MM.1S (cell line): ENCODE measurements around the gene PLEKHG1.

Experiments
- EZH2 ChIP-seq: fragments of 300-600 bp; sonication (generic); optimal IDR thresholded peaks from 2 replicates; pipeline ENCODE3; 2017; ENCODE audit warnings: low read depth, mild to moderate bottlenecking, antibody characterized with exemption, low read length, mixed read lengths
- EZH2phosphoT487 ChIP-seq: fragments of 300-600 bp; sonication (generic); IDR thresholded peaks from 2 replicates; pipeline ENCODE4 v1.6.1; 2018; ENCODE audit warnings: antibody characterized with exemption, low read length
- TF ChIP-seq, protein P1 (sequence below): fragments of 300-600 bp; sonication (generic); IDR thresholded peaks from 2 replicates; pipeline ENCODE4 v1.5.1; 2016; ENCODE audit warnings: antibody characterized with exemption, low read length, mixed read lengths

DNA sequence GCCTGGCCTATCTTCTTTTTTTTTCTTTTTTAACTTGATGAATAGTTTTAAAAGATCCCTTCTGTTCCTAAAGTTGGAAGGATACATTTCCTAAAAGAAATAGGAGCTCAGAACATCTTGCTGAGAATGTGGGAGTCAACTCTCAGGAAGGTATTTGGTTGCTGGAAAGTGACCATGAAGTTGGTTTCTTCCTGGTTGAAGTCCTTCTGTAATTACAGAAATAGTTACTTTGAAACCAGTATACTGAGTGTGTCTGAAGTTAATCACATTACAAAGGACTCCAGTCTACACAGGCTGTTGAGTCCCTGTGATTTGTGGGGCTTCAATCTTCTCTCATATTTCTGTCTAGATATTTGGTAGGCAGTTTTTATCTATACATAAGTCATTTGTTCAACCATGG is 9.8 kb upstream of the PLEKHG1 start:
- TF ChIP-seq, protein P1, sequence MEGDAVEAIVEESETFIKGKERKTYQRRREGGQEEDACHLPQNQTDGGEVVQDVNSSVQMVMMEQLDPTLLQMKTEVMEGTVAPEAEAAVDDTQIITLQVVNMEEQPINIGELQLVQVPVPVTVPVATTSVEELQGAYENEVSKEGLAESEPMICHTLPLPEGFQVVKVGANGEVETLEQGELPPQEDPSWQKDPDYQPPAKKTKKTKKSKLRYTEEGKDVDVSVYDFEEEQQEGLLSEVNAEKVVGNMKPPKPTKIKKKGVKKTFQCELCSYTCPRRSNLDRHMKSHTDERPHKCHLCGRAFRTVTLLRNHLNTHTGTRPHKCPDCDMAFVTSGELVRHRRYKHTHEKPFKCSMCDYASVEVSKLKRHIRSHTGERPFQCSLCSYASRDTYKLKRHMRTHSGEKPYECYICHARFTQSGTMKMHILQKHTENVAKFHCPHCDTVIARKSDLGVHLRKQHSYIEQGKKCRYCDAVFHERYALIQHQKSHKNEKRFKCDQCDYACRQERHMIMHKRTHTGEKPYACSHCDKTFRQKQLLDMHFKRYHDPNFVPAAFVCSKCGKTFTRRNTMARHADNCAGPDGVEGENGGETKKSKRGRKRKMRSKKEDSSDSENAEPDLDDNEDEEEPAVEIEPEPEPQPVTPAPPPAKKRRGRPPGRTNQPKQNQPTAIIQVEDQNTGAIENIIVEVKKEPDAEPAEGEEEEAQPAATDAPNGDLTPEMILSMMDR: no peak
- no peak for TF ChIP-seq EZH2phosphoT487
- TF ChIP-seq EZH2: no peak
